Testis (tissue), 3 donors: ENCODE results near the gene RPTOR. TPM values are rescaled to one million over a fixed set of nuclear protein-coding genes. Genes with fewer than 3 reads are reported as not detected.

ENCODE experiments used
- DNase-seq: peaks from one replicate; pipeline ENCODE4 v3.0.0-alpha.2; 2019
- H3K27ac ChIP-seq, 2 donors: fragments of 200-600 bp; sonication (generic); one replicate each; pipeline ENCODE4 v1.5.1; 2019
- H3K27me3 ChIP-seq: fragments of 200-600 bp; sonication (generic); one replicate; pipeline ENCODE4 v1.5.1; 2019
- H3K36me3 ChIP-seq: fragments of 200-600 bp; sonication (generic); one replicate; pipeline ENCODE4 v1.5.1; 2017; ENCODE audit warnings: low read depth; ENCODE audit errors: missing control alignments
- H3K4me1 ChIP-seq: fragments of 200-600 bp; sonication (generic); one replicate; pipeline ENCODE4 v1.5.1; 2019
- H3K4me3 ChIP-seq, 2 donors: fragments of 200-600 bp; sonication (generic); one replicate each; pipeline ENCODE4 v1.5.1; 2017 to 2019
- H3K9me3 ChIP-seq: fragments of 200-600 bp; sonication (generic); one replicate; pipeline ENCODE4 v1.5.1; 2017
- CTCF ChIP-seq, 3 experiments: fragments of 450-650 bp in 2 of 3; fragments of 200-600 bp in 1 of 3; sonication (generic) in 1 of 3; IDR thresholded peaks; one replicate each; pipeline ENCODE4 v1.5.1; 2016 to 2019; ENCODE audit warnings: antibody characterized with exemption in 3 of 3, mild to moderate bottlenecking in 2 of 3, moderate library complexity in 1 of 3
- POLR2A ChIP-seq: fragments of 450-650 bp; IDR thresholded peaks from one replicate; pipeline ENCODE4 v1.6.1; 2017; ENCODE audit warnings: antibody characterized with exemption, mild to moderate bottlenecking, moderate library complexity
- WGBS, 2 donors: methylation state at CpG; one replicate each; pipeline ENCODE4 v1.1.5; 2018; 5-methylcytosine and 5-hydroxymethylcytosine counted together
- intact Hi-C: fragments of 100-400 bp; cut with DNase I; formaldehyde crosslinking; loops from one replicate; pipeline ENCODE4 v1.15.1; 2023; ENCODE audit warnings: low total_unique reads
- polyA plus RNA-seq: library from polyadenylated mRNA; stranded (reverse); fragments of 350-450 nt; fragmentation: Illumina TruSeq; extraction: RNeasy Lipid Tissue Mini Kit (QIAGEN cat#74804); gene quantifications from one replicate; pipeline ENCODE4 v1.2.3, GENCODE V29; 2014; ENCODE audit warnings: low read depth, low replicate concordance; ENCODE audit not compliant: insufficient read depth
- total RNA-seq, 2 donors: library from RNA; depleted of rRNA; stranded (reverse); fragments of >200 nt; gene quantifications; one replicate each; pipeline ENCODE4 v1.2.3, GENCODE V29; 2016

The RPTOR gene
- total and polyA plus RNA-seq, 3 donors from 2014 or later = 21.8 to 68.3 (median 56.6) TPM

- no peak for TF ChIP-seq CTCF (IDR thresholded peaks at IDR 0.05)
- no peak for TF ChIP-seq POLR2A
- Histone ChIP-seq H3K4me3 (no peak overlapping the region), H3K27ac (no peak overlapping the region), H3K9me3 (no peaks in the 10 kb centered on the region), H3K4me1 (peaks cover 10% of the 10 kb centered on the region), H3K27me3 (no peaks in the 10 kb centered on the region), H3K36me3 (no peaks in the 10 kb centered on the region)
- intact Hi-C loops = loop anchor here (10.0 kb wide), 1 partner anchor 102 kb away; no protein-coding TSS in a partner anchor
- 75 to 87% methylated on average over 13 to 20 of the region's 20 CpGs for WGBS, 2 donors
- peak; percentile 20 for DNase-seq
These were observed 317.9 kb downstream of the RPTOR start for GRCh38 chr17:80862481-80862961.

- intact Hi-C loops = loop anchor here (10.0 kb wide), 1 partner anchor 102 kb away; no protein-coding TSS in a partner anchor
- Histone ChIP-seq H3K27me3 (no peaks in the 10 kb centered on the region), H3K4me3 (no peak overlapping the region), H3K36me3 (no peaks in the 10 kb centered on the region), H3K27ac (no peak overlapping the region), H3K9me3 (no peaks in the 10 kb centered on the region), H3K4me1 (peaks cover 10% of the 10 kb centered on the region)
- TF ChIP-seq CTCF (IDR thresholded peaks at IDR 0.05) (no peak), POLR2A (no peak)
- no peak for DNase-seq
- 84 to 92% methylated on average over 9 to 10 of the region's 10 CpGs for WGBS, 2 donors
These were observed 318.3 kb downstream of the RPTOR start for GRCh38 chr17:80862978-80863377.

GRCh38 chr17:80863626-80864025 lies 319.0 kb downstream of the RPTOR start:
- Histone ChIP-seq H3K27ac (no peak overlapping the region), H3K27me3 (no peaks in the 10 kb centered on the region), H3K9me3 (no peaks in the 10 kb centered on the region), H3K4me3 (no peak overlapping the region), H3K36me3 (no peaks in the 10 kb centered on the region), H3K4me1 (peaks cover 9% of the 10 kb centered on the region)
- TF ChIP-seq CTCF (IDR thresholded peaks at IDR 0.05) = no peak
- TF ChIP-seq POLR2A = no peak
- DNase-seq = no peak
- intact Hi-C loops = loop anchor here (10.0 kb wide), 1 partner anchor 101 kb away; no protein-coding TSS in a partner anchor
- 93 to 97% methylated on average over 13 of the region's 13 CpGs for WGBS, 2 donors

- no peaks in the 10 kb centered on the region for H3K27me3 ChIP-seq
- TF ChIP-seq POLR2A (no peak), CTCF (IDR thresholded peaks at IDR 0.05) (no peak)
- no peak for DNase-seq
- WGBS, 2 donors = 93 to 98% methylated on average over 6 of the region's 6 CpGs
- no peaks in the 10 kb centered on the region for H3K9me3 ChIP-seq
- H3K4me1 ChIP-seq = no peaks in the 10 kb centered on the region
- no peaks in the 10 kb centered on the region for H3K36me3 ChIP-seq
- H3K4me3 ChIP-seq = no peak overlapping the region
- no peak overlapping the region for H3K27ac ChIP-seq
- intact Hi-C loops = loop anchor here (10.0 kb wide), 1 partner anchor 100 kb away; no protein-coding TSS in a partner anchor
These were observed 320.1 kb downstream of the RPTOR start for GRCh38 chr17:80864751-80865150.
